ENCODE data around the gene APOA1. TPM values are rescaled to one million over a fixed set of nuclear protein-coding genes. Genes with fewer than 3 reads are reported as not detected.

The APOA1 gene
- total RNA-seq, 1 donor from 2014 or later, result 189 TPM

GRCh38 chr11:116879800-116880625 is 42.6 kb upstream of the APOA1 start:
- TF ChIP-seq CTCF (IDR thresholded peaks at IDR 0.05; ENCODE audit: unreplicated experiment), result peak; percentile 78
- H3K36me3 Mint-ChIP-seq (ENCODE audit: insufficient read depth), result peaks cover 9% of the 10 kb centered on the region
- no peak overlapping the region for H3K4me3 Mint-ChIP-seq (ENCODE audit: low read depth)
- H3K27ac Mint-ChIP-seq, result peak overlapping the region; percentile 53
- peaks cover 1% of the 10 kb centered on the region for H3K4me1 Mint-ChIP-seq (ENCODE audit: low read depth)
- DNase-seq (ENCODE audit: low spot score, unreplicated experiment), result no peak
- H3K9me3 Mint-ChIP-seq (ENCODE audit: low read depth), result no peaks in the 10 kb centered on the region
- H3K27me3 Mint-ChIP-seq, result no peaks in the 10 kb centered on the region

DNA sequence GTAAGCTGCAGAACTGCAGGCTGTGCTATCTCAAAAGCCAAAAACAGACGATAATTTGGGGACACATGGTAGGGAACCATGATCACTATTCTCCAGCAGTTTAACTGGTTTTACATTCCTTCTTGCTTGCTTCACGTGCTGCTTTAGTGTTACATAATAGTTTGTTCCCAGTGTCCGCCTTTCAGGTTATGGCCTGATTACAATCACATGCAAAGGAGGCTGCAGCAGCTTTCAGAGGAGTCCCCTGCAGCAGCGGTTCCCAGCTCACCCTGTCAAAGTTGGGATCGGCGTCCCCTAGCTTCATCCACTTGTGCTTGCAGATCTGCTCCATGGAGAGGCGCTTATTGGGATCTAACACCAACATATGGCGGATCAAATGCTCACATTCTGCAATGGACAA is 39.2 kb upstream of the APOA1 start:
- no peak for DNase-seq (ENCODE audit: low spot score, unreplicated experiment)
- no peaks in the 10 kb centered on the region for H3K9me3 Mint-ChIP-seq (ENCODE audit: low read depth)
- H3K27me3 Mint-ChIP-seq, result no peaks in the 10 kb centered on the region
- H3K4me1 Mint-ChIP-seq (ENCODE audit: low read depth), result peaks cover 1% of the 10 kb centered on the region
- peaks cover 17% of the 10 kb centered on the region for H3K36me3 Mint-ChIP-seq (ENCODE audit: insufficient read depth)
- no peak overlapping the region for H3K4me3 Mint-ChIP-seq (ENCODE audit: low read depth)
- TF ChIP-seq CTCF (IDR thresholded peaks at IDR 0.05; ENCODE audit: unreplicated experiment), result no peak
- H3K27ac Mint-ChIP-seq, result no peak overlapping the region

DNA sequence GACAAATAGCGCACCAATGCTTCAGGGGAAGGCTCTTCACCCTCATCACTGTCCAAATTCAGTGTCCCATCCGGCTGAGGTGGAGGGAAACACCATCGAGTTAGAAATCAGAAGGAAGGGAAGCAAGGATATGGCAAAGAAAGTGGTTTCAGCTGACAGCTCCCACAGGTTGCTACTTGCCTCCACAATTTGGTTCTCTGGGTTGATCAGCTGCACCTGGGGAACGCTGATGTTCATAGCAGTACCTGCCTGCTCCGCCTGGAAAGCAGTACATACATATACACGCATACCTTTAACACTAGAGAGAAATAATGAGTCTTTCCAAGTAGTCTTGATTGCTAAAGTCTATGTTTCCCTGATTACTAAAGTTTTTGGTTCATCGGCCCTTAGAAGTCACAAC is 37.8 kb upstream of the APOA1 start:
- no peak for DNase-seq (ENCODE audit: low spot score, unreplicated experiment)
- Mint-ChIP-seq H3K4me1 (ENCODE audit: low read depth) (peaks cover 1% of the 10 kb centered on the region), H3K4me3 (ENCODE audit: low read depth) (no peak overlapping the region), H3K27me3 (no peaks in the 10 kb centered on the region), H3K9me3 (ENCODE audit: low read depth) (no peaks in the 10 kb centered on the region), H3K27ac (no peak overlapping the region), H3K36me3 (ENCODE audit: insufficient read depth) (peaks cover 20% of the 10 kb centered on the region)
- no peak for TF ChIP-seq CTCF (IDR thresholded peaks at IDR 0.05; ENCODE audit: unreplicated experiment)

GRCh38 chr11:116874251-116874650 is 36.8 kb upstream of the APOA1 start:
- Mint-ChIP-seq H3K27ac (no peak overlapping the region), H3K9me3 (ENCODE audit: low read depth) (no peaks in the 10 kb centered on the region), H3K36me3 (ENCODE audit: insufficient read depth) (peaks cover 23% of the 10 kb centered on the region), H3K4me1 (ENCODE audit: low read depth) (no peaks in the 10 kb centered on the region), H3K4me3 (ENCODE audit: low read depth) (no peak overlapping the region), H3K27me3 (no peaks in the 10 kb centered on the region)
- no peak for TF ChIP-seq CTCF (IDR thresholded peaks at IDR 0.05; ENCODE audit: unreplicated experiment)
- no peak for DNase-seq (ENCODE audit: low spot score, unreplicated experiment)

- H3K36me3 Mint-ChIP-seq (ENCODE audit: insufficient read depth), result peaks cover 23% of the 10 kb centered on the region
These were observed 36.0 kb upstream of the APOA1 start for GRCh38 chr11:116873381-116873780.

More at GRCh38 chr11:116873381-116873780, 36.0 kb upstream of the APOA1 start:
- no peak for TF ChIP-seq CTCF (IDR thresholded peaks at IDR 0.05; ENCODE audit: unreplicated experiment)
- Mint-ChIP-seq H3K4me3 (ENCODE audit: low read depth) (no peak overlapping the region), H3K27me3 (no peaks in the 10 kb centered on the region), H3K9me3 (ENCODE audit: low read depth) (no peaks in the 10 kb centered on the region), H3K27ac (no peak overlapping the region), H3K4me1 (ENCODE audit: low read depth) (no peaks in the 10 kb centered on the region)
- DNase-seq (ENCODE audit: low spot score, unreplicated experiment), result no peak

All from progenitor cell of endocrine pancreas (in vitro differentiated cells).